GM19395 (cell line): ENCODE data around the gene HSH2D.
A peak's percentile ranks its signal among the peaks of the same experiment; 100 is the strongest.
"Not testable (repeated sequence)": the region's sequence is repeated elsewhere in the genome, so short reads cannot be mapped to it uniquely, and the experiment has no call there.

Experiments used
- ATAC-seq: cut with Tn5 transposase; IDR thresholded peaks from one replicate; pipeline ENCODE4 v1.9.1; 2021; ENCODE audit warnings: mild to moderate bottlenecking, moderate library complexity; ENCODE audit not compliant: unreplicated experiment

HSH2D gene

GRCh38 chr19:16143399-16144215 lies at the start of gene HSH2D:
HSH2D (plus strand) TSS chr19:16143685; CDS start chr19:16148751, 5,066 bp downstream.
- ATAC-seq = peak; percentile 59

GRCh38 chr19:16094360-16095070 lies 49.0 kb upstream of the HSH2D start:
- ATAC-seq = no peak

GRCh38 chr19:16095071-16095571 lies 48.4 kb upstream of the HSH2D start:
- no peak for ATAC-seq

GRCh38 chr19:16096280-16096855 lies 47.1 kb upstream of the HSH2D start:
- ATAC-seq = no peak

GRCh38 chr19:16098416-16098768 lies 45.1 kb upstream of the HSH2D start:
- no peak for ATAC-seq

GRCh38 chr19:16098821-16099220 lies 44.7 kb upstream of the HSH2D start:
- no peak for ATAC-seq

- not testable (repeated sequence) for ATAC-seq
Observed at GRCh38 chr19:16099314-16099965, 44.0 kb upstream of the HSH2D start.

- ATAC-seq = no peak
Observed at GRCh38 chr19:16100524-16100923, 43.0 kb upstream of the HSH2D start.

- no peak for ATAC-seq
Observed at GRCh38 chr19:16104722-16105121, 38.8 kb upstream of the HSH2D start.

GRCh38 chr19:16106121-16106520 lies 37.4 kb upstream of the HSH2D start:
- no peak for ATAC-seq

GRCh38 chr19:16111160-16111908 lies 32.2 kb upstream of the HSH2D start, which contains the start of gene RAB8A:
RAB8A (plus strand) TSS chr19:16111889; CDS start chr19:16111902, 13 bp downstream.
- ATAC-seq = peak; percentile 84

GRCh38 chr19:16111909-16112752 lies 31.4 kb upstream of the HSH2D start:
- no peak for ATAC-seq

GRCh38 chr19:16112778-16113177 lies 30.7 kb upstream of the HSH2D start:
- ATAC-seq = no peak

GRCh38 chr19:16113727-16114126 lies 29.8 kb upstream of the HSH2D start:
- ATAC-seq = no peak

GRCh38 chr19:16115301-16116039 lies 28.0 kb upstream of the HSH2D start:
- no peak for ATAC-seq

GRCh38 chr19:16116067-16116466 lies 27.4 kb upstream of the HSH2D start:
- no peak for ATAC-seq

GRCh38 chr19:16117594-16118033 lies 25.9 kb upstream of the HSH2D start:
- no peak for ATAC-seq

- ATAC-seq = peak; percentile 83
Observed at GRCh38 chr19:16118489-16119033, 24.9 kb upstream of the HSH2D start.
